Bronchial epithelial cell (primary cell): Measurements from ENCODE around the gene NQO2. TPM values are rescaled to one million over a fixed set of nuclear protein-coding genes. Genes with fewer than 3 reads are reported as not detected.
"Not testable (repeated sequence)": the region's sequence is repeated elsewhere in the genome, so short reads cannot be mapped to it uniquely, and the experiment has no call there.

Experiments used
- DNase-seq: peaks from one replicate; pipeline ENCODE4 v3.0.0-alpha.2; 2010; ENCODE audit warnings: low read depth
- FAIRE-seq: peaks from 2 replicates; lab custom pipeline; 2011; peaks lifted over from hg19 to GRCh38; lab: Jason Lieb, UNC
- H3K27me3 ChIP-seq: 2 replicates; pipeline ENCODE4 v1.5.1; 2011; ENCODE audit warnings: low read length; ENCODE audit not compliant: control insufficient read depth, insufficient read depth
- H3K36me3 ChIP-seq: 2 replicates; pipeline ENCODE4 v1.5.1; 2011; ENCODE audit warnings: low read length; ENCODE audit not compliant: control insufficient read depth, insufficient read depth
- H3K4me3 ChIP-seq: 2 replicates; pipeline ENCODE4 v1.5.1; 2011; ENCODE audit warnings: mild to moderate bottlenecking, low read depth, low read length, control low read depth
- CTCF ChIP-seq: IDR thresholded peaks from 2 replicates; pipeline ENCODE4 v1.5.1; 2011; ENCODE audit warnings: mild to moderate bottlenecking, moderate library complexity, low read length, control low read depth, inconsistent platforms; ENCODE audit not compliant: insufficient read depth, severe bottlenecking
- total RNA-seq: library from RNA; depleted of rRNA; stranded (reverse); fragments of >200 nt; gene quantifications from 2 replicates; pipeline ENCODE4 v1.2.1, GENCODE V29; 2014

NQO2 gene
- total RNA-seq, 1 donor from 2014 or later = 20.5 TPM

- Histone ChIP-seq H3K27me3 (no peaks in the 10 kb centered on the region), H3K4me3 (no peak overlapping the region), H3K36me3 (no peaks in the 10 kb centered on the region)
- FAIRE-seq (no peak), DNase-seq (no peak)
- TF ChIP-seq CTCF = no peak
Observed at GRCh38 chr6:3039384-3039783, 39.7 kb downstream of the NQO2 start.

DNA sequence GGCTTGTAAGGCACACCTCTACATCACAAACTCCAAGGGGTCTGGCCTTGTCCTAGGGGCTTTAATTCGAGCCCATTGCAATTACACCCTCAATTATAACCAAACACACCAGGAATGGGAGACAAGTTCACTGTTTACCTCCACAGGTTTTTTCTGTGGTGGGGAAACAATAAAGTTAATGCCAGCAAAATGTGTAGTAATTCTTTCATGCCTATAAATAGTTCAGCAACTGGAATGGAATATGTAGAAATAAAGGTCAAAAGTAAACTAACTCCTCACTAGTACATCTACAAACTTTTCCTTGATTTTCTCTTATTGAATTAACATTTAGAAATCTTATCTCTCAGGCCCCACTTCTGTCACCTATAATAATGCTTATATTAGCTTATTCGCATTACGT, 41.5 kb downstream of the NQO2 start:
- FAIRE-seq (no peak), DNase-seq (no peak)
- no peak overlapping the region for H3K4me3 ChIP-seq
- TF ChIP-seq CTCF = no peak
- no peaks in the 10 kb centered on the region for H3K27me3 ChIP-seq
- H3K36me3 ChIP-seq = no peaks in the 10 kb centered on the region

- no peak for TF ChIP-seq CTCF
- FAIRE-seq (no peak), DNase-seq (no peak)
- Histone ChIP-seq H3K4me3 (no peak overlapping the region), H3K36me3 (no peaks in the 10 kb centered on the region), H3K27me3 (no peaks in the 10 kb centered on the region)
Observed at GRCh38 chr6:3041606-3042005, 41.9 kb downstream of the NQO2 start.

- FAIRE-seq = no peak
- no peak for TF ChIP-seq CTCF
Observed at GRCh38 chr6:3045369-3045768, 45.7 kb downstream of the NQO2 start.

GRCh38 chr6:3045777-3046176, 46.1 kb downstream of the NQO2 start:
- Histone ChIP-seq H3K4me3 (no peak overlapping the region), H3K27me3 (no peaks in the 10 kb centered on the region), H3K36me3 (no peaks in the 10 kb centered on the region)
- no peak for DNase-seq
- TF ChIP-seq CTCF = no peak
- no peak for FAIRE-seq

More at GRCh38 chr6:3045369-3045768, 45.7 kb downstream of the NQO2 start:
- Histone ChIP-seq H3K4me3 (no peak overlapping the region), H3K36me3 (no peaks in the 10 kb centered on the region), H3K27me3 (no peaks in the 10 kb centered on the region)
- no peak for DNase-seq

GRCh38 chr6:3046295-3046694, 46.6 kb downstream of the NQO2 start:
- Histone ChIP-seq H3K27me3 (no peaks in the 10 kb centered on the region), H3K4me3 (no peak overlapping the region), H3K36me3 (no peaks in the 10 kb centered on the region)
- DNase-seq (peak; percentile 29), FAIRE-seq (no peak)
- no peak for TF ChIP-seq CTCF

GRCh38 chr6:3048009-3048408, 48.3 kb downstream of the NQO2 start:
- DNase-seq, H3K27me3 ChIP-seq, H3K36me3 ChIP-seq, H3K4me3 ChIP-seq, FAIRE-seq: not testable (repeated sequence)
